HG02759 (cell line): ENCODE results near the gene PDCD6IP.
A peak's percentile ranks its signal among the peaks of the same experiment; 100 is the strongest.
"Not testable (repeated sequence)": the region's sequence is repeated elsewhere in the genome, so short reads cannot be mapped to it uniquely, and the experiment has no call there.

Experiments used
- ATAC-seq: cut with Tn5 transposase; IDR thresholded peaks from one replicate; pipeline ENCODE4 v1.9.1; 2021; ENCODE audit warnings: mild to moderate bottlenecking, moderate library complexity; ENCODE audit not compliant: unreplicated experiment

Gene PDCD6IP

DNA sequence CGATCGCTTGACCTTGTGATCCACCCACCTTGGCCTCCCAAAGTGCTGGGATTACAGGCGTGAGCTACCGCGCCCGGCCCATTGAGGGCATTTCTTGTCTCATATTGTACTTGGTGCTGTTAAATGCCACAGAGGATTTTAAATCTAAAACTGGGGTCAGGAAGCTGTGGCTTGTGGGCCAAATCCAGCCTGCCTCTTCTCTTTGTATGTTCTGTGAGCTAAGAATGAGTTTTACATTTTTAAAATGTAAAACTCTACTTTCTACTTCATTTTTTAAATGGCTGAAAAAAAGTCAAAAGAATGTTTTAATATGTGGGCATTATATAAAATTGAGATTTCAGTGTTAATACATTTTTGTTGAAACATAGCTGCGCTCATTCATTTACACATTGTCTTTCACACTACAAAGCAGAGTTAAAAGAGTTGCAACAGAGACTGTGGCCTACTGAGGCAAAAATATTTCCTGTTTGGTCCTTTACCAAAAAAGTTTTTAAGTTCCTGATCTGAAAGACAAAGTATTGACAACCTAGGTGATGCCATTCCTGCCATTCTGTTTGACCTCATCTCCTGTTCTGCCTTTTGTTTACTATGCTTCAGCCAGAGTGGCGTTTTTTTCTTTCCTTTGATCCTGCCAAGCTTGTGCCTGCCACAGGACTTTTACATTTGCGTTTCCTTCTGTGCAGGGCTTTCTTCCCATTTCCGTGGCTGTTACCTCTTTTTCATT lies 50.4 kb downstream of the PDCD6IP start:
- no peak for ATAC-seq

DNA sequence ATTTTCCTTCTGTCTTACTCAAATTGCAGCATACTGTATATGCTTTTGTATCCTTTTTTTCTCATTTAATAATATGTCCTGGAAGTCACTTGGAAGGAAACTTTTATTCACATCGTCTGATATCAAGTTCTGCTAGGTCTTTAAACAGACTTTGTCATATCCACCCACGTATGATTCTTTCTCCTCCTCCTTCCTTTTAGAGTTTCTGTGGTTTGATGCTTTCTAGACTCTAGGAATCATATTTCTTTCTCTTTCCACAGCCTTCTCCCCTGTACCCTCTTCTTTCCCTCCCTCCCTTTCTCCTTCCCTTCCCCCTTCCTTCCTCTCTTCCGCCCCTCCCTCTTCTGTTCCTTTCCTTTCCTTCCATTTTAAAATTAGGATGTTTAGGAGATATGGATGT lies 52.2 kb downstream of the PDCD6IP start:
- not testable (repeated sequence) for ATAC-seq

DNA sequence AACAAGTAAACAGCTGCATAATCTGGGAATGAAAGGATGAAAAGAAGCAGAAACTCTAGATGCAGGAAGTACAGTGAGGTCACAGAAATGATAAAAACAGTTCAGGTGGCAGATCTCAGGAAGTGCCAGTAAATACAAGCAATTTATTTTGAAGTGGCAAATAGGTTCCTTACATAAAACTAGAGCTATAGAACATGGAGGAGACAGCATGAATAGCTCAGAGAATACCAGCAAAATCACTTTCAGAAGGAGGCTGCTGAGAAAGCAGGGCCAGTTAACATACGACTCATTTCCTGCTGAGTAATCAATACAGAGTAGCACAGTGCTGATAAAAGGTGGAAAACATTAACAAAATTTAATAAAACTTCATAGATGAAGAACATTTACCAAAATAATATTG lies 57.0 kb downstream of the PDCD6IP start:
- ATAC-seq: peak; percentile 54

DNA sequence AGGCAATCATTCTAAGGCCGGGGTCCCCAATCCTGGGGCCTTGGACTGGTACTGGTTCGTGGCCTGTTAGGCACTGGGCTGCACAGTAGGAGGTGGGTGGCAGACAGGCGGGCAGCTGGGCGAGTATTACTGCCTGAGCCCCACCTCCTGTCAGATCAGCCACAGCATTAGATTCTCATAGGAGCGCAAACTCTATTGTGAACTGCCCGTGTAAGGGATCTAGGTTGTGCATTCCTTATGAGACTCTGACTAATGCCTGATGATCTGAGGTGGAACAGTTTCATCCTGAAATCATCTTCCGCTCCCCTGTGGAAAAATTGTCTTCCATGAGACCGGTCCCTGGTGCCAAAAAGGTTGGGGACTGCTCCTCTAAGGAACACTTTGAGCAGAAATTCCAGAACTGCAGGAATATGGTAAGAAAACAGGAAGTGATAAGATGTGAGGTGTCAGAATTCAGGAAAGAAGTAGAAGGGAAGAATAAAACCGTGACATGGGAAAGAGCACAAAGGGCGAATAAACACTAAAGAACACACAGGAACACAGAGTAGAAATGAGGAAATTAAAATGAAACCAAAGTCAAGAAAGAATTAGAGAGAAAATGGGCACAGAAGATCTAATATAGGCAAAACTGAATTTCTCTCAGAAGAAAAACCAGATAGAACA lies 57.6 kb downstream of the PDCD6IP start:
- ATAC-seq: no peak

DNA sequence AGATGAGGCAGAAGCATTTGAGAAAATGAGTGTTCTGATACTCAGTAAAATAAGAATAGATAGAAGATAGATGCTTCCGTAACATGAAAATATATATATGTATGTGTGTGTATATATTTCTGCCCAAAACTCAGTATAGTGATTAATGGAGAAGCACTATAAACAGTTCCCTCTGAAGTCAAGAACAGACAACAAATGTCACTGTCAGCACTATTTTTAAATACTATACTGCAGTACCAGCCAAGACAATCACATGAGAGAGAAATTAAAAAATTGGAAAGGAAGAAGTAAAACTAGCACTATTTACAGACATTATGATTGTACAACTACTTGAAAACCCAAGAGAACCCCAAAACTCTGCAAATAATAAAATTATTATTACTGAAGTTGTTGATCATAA lies 59.3 kb downstream of the PDCD6IP start:
- ATAC-seq: not testable (repeated sequence)

DNA sequence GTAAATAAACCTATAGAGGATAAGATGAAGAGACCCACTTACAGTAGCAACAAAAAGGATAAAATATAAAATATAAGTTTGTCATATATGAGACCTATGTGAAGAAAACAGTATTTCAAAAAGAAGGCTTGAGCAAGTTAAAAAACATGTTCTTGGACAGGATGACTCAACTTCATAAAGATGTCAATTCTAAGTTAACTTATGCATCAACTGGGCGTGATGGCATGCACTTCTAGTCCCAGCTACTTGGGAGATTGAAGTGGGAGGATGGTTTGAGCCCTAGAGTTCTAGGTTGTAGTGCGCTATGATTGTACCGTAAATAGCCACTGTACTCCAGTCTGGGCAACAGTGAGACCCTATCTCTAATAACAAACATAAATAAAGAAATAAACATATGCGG lies 59.7 kb downstream of the PDCD6IP start:
- no peak for ATAC-seq

DNA sequence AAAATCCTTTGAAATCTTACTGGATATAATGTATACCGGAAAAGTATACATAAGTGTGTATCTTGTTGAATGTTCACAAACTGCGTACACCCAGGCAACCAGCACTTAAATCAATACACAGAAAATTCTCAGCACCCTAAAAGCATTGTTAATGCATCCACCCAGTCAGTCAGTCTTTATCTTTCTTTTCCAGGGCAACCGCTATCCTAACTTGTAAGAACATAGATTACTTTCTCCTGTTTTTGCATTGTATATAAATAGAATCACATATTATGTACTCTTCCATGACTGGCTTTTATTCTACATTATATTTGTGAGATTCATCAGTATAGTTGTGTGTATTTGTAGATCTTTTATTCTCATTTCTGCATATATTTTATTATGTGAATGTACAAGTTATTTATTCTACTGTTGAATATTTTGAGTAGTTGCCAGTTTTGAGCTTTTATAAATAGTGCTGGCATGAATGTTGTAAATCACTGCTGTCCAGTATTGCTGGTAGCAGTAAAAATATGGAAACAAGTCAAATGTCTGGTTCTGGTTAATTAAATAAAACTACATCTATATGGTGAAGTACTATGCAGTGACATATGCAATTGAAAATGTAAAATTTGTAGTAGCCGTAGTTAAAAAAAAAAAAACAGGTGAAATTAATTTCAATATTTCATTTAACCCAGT lies 62.1 kb downstream of the PDCD6IP start:
- ATAC-seq: no peak

DNA sequence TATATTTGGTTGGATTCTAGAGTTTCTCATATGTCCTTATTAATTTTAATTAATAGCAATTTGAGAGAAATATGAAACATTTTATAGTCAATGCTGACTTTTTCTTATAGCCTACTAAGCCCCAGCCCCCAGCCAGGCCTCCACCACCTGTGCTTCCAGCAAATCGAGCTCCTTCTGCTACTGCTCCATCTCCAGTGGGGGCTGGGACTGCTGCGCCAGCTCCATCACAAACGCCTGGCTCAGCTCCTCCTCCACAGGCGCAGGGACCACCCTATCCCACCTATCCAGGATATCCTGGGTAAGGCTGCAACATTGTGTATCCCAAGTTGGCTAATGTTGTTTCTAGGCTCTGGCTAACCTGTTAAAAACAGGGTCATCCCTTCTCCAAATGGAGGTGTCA lies 66.7 kb downstream of the PDCD6IP start:
- ATAC-seq: no peak

DNA sequence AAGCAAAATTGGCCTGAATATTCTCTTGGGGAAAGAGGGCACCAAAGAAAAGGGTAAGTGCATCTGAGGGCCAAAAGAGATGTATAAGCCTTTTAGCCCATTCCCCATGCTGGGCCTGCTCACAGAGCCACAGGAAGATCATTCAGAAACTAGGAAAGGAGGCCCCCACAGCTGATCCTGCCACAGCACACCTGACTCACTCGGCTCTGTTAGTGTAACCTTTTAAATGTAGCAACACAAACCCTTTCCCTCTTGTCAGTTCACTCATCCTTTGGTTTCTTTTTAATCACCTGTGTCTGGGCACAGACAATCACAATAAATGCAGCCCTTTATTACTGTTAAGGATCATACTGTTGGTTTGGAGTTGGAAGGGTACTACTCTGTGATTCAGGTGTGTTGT lies 69.9 kb downstream of the PDCD6IP start:
- no peak for ATAC-seq

DNA sequence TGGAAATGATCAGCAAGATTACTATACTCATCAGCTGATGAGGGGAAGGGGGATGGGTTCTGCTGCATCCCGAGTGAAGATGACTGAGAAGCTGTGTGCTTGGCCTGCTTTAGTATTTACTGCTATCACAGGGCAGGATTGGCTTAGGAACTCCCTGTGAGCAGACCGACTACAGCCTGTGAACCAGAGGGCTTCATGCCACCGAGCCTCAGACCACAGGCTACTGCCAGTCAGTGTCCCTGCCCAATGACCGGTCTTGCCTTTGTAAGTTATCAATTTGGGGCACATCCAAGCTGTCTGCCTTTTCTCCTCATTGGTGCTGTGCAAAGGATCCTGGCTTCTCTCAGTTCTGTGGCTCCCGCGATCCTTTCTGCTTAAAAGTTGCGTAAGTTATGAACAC lies 71.5 kb downstream of the PDCD6IP start:
- no peak for ATAC-seq

DNA sequence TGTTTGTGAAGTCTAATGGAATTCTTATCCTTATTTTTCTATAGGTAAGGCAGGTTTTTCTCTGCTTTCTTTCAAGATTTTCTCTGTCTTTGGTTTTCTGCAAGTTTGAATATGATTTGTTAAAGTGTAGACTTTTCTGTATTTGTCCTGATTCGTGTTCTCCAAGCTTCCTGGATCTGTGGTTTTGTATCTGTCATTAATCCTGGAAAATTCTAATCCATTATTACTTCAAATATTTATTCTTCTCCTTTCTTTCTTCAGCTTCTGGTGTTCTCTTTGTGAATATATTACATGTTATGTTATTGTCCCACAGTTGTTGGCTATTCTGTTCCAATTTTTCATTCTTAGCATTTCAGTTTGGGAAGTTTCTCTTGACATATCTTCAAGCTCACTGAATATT lies 76.4 kb downstream of the PDCD6IP start:
- no peak for ATAC-seq

DNA sequence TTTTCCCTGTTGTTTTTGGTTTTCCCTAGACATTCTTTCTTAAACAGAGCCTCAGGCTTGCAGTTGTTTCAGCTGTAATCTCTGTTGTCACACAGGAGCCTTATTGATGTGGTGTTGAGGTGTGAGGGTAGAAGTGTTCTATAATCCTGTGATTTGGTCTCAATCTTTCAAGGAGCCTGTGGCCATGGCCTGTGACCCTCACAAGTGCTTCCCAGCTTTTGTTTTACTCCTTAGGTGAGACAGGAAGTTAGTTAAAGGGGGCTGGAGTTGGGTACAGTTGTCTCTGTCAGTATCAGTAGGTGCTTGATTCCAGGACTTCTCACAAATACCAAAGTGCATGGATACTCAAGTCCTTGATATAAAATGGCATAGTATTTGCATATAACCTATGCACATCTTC lies 77.2 kb downstream of the PDCD6IP start:
- ATAC-seq: no peak

DNA sequence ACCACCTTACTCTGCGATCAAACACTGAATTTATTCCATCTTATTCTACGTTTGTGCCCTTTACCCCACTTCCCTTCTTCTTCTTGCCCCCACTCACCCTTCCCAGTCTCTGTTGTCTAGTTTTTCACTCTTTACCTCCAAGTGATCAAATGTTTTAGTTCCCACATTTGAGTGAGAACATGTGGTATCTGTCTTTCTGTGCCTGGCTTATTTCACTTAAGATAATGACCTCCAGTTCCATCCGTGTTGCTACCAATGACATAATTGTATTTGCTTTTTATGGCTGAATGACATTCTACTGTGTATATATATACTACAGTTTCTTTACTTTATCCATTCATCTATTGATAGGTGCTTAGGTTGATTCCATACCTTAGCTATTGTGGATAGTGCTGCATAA lies 78.8 kb downstream of the PDCD6IP start:
- ATAC-seq: no peak

DNA sequence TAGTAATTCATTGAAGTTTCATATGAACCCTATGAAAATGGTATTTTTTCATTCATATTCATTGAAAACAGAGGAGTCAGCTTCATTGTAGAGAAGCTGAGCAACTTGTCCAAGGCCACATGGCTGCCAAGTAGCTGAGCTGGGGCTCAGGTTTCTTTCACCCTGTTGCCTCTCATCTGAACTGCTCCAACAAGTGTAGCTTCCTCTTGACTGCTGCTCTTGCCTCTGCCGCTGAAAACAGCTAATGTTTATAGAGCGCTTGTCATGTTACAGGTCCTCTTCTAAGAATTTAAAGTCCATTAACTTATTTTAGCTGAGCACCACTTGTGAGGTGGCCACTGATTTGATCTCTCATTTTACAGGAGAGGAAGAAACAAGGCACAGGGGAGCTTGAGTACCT lies 81.1 kb downstream of the PDCD6IP start:
- ATAC-seq: no peak

DNA sequence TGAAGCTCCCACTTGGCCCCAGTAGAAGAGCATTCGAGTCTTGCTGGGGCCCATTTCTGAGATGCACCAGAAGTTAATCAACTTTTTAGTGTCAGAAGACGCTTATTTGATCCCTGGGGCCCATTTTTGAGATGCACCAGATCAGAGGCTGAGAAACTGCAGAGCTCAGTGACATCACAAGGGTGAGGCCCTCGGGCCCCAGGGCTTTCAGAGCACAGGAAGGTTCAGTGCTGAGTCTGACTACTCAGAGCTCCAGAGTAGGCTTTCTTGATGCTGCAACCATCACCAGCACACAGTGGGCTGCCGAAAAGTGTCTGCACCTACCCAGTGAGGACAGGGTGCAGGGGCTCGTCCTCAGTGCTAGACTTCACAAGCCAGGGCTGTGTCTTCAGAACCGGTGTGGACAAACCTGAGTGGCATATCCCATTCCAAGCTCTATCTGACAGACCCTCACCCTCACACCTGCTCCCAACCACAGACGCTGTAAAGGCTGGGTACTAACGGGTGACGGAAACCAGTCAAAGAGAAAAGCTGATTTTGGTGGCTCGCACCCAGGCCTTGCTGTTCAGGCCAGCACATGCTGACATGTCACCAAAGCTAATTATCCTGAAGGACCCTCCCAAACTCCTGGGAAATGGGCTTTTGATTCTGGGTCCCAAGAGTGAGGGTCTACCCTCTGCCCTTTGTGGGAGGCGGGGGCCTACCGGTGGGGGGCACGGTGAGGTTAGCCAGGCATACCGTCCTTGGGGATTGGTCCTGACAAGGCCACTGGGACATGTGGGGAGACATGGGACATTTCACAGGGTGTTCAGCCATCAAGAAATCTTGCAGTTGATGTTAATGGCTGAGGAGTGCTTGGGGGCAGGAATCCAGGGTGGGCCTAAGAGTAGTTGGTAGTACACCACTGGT lies 83.0 kb downstream of the PDCD6IP start:
- no peak for ATAC-seq

DNA sequence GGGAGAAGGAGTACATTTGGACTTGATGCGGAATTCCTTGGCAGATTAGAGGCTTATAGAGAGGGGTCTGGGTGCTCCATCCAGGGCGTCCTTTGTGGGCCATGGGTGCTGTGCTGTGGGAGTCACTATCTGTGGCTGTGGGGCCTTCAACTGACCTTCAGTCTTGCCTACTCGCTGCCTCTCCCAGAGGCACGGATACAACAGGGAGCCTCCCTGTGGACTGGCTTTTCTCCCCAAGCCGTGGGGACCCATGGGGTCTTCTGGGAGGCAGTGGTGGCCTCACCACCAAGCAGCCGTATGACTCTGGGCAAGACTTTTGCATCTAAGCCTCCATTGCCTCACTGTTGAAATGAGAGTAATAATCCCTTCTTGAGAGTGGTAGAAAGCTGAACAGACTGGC lies 83.9 kb downstream of the PDCD6IP start:
- no peak for ATAC-seq

DNA sequence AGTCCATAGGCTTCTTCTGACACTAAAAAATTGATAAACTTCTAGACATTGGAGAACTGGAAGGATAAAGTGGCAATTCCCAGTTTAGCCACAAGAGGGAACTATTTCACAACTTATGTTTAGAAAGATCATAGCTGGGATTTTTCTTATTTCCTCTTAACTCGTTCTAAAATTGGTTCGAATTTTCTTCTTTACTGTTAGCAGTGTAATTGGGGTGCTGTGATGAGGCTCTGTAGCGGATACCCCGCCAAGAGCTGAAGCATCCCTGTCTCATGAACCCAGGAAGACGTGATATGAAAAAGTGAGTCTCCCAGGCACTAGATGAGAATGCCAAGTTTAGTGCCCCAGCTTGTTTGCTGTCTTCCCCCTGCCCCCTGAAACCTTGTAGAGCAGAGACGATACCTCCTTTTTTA lies 85.1 kb downstream of the PDCD6IP start:
- ATAC-seq: no peak

DNA sequence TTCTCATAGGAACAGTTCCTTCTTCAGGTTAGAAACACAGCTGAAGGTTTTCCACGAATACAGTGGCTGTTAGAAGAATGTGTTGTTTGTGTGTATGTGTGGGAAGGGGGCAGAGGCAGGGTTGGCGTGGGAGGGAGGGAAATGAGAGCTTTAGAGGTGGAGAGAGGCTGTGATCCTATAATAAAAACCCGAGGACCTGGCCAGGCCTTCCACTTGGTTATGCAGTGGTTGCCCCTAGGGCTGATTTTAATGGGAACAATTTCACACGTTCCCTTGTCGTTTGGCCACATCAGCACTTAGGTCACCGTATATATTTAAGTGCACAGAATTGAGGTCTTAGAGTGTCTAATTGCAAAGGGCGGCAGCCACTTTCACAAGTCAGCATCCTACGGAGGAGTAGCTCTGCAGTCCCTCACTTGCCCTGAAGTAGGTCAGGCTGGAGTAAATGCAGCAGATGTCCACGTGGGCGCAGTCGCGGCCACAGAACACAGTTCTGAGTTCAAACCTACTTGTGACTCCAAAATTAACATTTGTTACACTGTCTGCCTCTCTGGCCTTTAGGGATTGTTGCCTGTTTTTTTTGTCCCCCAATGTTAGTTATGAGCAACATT lies 85.6 kb downstream of the PDCD6IP start:
- ATAC-seq: no peak

DNA sequence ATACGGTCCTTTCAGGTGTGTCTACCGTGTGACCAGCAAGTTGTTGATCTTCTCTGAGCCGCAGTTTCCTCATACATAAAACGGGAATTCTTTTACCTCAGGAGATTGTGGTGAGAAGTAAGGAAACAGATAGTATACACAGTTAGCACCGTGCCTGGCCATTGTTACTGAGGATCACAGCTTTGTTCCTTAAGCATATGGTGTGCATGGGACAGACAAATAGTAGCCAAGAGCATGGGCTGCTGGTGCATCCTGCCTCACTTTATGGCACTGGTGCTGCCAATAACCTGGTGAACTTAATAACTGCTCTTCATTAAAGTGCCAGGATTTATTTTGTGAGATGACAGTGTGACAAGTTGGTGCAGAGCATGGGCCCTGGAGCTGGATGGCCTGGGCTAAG lies 86.3 kb downstream of the PDCD6IP start:
- no peak for ATAC-seq

DNA sequence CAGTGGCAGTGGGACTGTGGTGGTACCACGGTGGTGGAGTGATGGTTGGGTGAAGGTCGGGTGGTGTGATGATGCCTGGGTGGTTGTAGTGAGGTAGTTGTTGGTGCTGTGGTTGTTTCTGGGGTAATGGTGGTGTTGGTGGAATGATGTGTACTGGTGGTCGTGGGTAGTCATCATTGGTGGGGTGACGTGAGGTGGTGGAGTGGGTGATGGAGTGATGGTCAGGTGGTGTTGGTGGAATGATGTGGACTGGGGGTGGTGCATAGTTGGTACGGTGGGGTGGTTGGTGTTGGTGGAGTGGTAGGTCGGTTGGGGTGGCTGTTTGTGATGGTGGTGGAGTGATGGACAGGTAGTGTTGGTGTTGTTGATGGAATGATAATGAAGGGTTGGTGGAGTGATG lies 87.1 kb downstream of the PDCD6IP start:
- ATAC-seq: no peak

DNA sequence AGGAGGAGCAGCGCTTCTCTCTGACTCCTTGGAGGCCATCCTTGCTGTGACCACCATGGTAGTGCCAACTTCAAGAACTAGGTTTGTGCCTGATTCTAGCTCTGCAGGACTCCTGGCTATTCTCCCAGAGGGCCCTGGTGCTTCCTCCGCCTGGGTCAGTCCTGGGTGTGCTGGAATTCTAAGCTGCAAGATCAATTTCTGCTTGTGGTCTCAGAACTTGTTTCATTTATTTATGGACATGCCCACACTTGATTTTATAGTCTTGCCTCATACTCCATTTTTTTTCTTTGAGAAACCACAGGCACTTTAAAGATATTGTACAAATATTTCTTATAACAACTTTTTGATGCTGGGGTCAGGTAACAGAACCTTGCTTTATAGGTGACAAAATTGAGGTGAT lies 87.6 kb downstream of the PDCD6IP start:
- ATAC-seq: no peak
